ENCODE measurements around the gene DNAJC1.

DNAJC1 gene

GRCh38 chr10:22010973-22011408, 7.5 kb upstream of the DNAJC1 start:
- FAIRE-seq: no peak
- no peak for DNase-seq (ENCODE audit: insufficient read length, low spot score)

GRCh38 chr10:22010539-22010938, 7.0 kb upstream of the DNAJC1 start:
- DNase-seq (ENCODE audit: insufficient read length, low spot score) (no peak), FAIRE-seq (no peak)

- FAIRE-seq (no peak), DNase-seq (ENCODE audit: insufficient read length, low spot score) (no peak)
Measured at GRCh38 chr10:22006379-22006884, 2.9 kb upstream of the DNAJC1 start.

- no peak for FAIRE-seq
- DNase-seq (ENCODE audit: insufficient read length, low spot score): no peak
Measured at GRCh38 chr10:22005763-22006162, 2.2 kb upstream of the DNAJC1 start.

DNA sequence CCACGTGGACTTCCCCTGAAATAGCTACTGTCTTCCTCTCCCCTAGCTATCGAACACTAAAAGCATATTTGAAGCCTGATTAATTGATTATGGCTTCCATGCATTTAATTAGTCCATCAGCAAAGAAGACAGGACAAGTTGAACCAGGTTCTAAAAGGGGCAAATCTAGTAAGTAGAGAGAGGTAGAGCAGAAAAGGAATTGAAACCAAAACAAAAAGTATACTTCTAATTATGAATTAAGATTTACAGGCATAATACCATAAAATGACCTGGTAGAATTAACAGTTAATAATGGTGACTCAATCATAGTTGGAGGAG, 393 bp upstream of the DNAJC1 start:
- no peak for FAIRE-seq
- no peak for DNase-seq (ENCODE audit: insufficient read length, low spot score)

- FAIRE-seq (no peak), DNase-seq (ENCODE audit: insufficient read length, low spot score) (peak; percentile 15)
Measured at GRCh38 chr10:22002591-22003176, 846 bp downstream of the DNAJC1 start.

GRCh38 chr10:21995557-21995956, 8.0 kb downstream of the DNAJC1 start:
- no peak for FAIRE-seq
- DNase-seq (ENCODE audit: insufficient read length, low spot score): no peak

DNA sequence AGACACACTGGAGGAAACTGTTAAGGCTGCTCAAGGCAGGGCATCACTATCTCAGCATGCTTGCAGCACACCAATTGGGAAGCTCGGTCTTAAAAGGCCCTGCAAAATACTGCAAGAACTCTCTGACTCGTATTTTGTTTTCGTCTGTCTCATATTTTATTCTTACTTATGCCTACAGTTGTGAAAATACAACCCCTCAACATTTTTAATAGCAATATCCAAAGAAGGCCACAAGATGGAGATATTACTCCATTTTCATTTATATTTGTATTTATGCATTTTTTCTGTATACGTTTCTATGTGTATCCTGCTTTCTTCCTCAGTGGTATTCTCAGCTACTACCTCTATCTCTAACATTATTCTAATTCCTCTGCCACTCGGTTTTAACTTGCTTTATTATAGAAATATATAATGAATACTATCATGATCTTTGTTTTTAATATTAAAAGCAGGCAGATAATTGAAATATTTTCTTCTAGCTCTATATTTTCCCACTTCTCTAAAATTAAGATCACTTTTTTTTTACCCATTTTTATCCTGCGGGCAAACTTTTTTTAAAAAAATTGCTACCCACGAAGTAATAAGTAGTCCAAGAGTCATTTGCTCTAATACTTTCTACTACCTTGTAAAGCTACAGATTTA, 10.0 kb downstream of the DNAJC1 start:
- FAIRE-seq (no peak), DNase-seq (ENCODE audit: insufficient read length, low spot score) (no peak)

DNA sequence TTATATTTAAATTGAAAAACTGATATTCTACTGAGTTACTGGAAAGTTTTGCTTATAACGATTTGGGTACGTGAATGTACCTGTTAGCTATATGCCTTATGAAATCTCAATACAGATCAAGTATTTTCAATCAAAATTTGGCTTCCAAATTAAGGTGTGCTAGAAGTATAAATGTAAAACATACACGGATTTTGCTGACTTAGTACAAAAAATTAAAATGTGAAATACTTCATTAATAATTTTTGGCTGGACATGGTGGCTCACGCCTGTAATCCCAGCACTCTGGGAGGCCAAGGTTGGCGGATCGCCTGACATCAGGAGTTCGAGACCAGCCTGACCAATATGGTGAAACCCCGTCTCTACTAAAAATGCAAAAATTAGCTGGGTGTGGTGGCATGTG, 11.7 kb downstream of the DNAJC1 start:
- FAIRE-seq (no peak), DNase-seq (ENCODE audit: insufficient read length, low spot score) (no peak)

- DNase-seq (ENCODE audit: insufficient read length, low spot score): no peak
- no peak for FAIRE-seq
Measured at GRCh38 chr10:21990449-21990848, 13.1 kb downstream of the DNAJC1 start.

- DNase-seq (ENCODE audit: insufficient read length, low spot score) (peak; percentile 28), FAIRE-seq (no peak)
Measured at GRCh38 chr10:21989453-21990154, 13.9 kb downstream of the DNAJC1 start.

DNA sequence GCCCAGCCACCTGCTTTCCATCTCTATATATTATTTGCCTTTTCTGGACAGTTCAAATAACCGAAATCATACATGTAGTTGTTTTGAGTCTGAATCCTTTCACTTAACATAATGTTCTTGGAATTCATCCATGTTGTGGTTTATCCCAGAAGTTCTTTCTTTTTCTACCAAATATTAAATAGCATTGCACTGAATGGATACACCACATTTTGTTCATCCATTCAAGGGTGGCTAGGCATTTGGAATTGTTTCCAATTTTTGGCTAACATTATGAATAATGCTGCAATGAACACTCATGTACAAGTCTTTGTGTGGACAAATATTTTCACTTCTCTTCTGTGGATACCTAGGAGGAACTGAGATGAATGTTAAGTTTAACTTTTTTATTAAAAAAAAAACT, 18.0 kb downstream of the DNAJC1 start:
- DNase-seq (ENCODE audit: insufficient read length, low spot score) (no peak), FAIRE-seq (no peak)

DNA sequence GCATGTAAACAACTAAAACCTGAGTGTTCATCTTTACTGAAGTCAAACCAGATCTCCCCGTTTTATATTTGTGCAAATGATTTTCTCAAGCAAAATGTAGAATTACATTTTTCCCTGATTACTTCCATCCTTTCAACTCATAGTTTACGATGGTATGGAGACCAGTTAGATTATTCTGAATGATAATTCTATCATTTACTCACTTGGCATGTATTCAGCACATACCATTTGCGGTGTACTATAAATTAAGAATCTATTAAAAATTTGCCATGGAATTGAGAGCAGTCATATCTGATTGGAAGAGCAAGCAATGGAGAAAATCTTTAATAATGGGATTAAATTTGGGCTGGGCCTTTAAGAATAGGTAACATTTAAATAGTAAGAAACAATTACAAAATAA, 22.4 kb downstream of the DNAJC1 start:
- no peak for DNase-seq (ENCODE audit: insufficient read length, low spot score)
- FAIRE-seq: no peak

GRCh38 chr10:21980691-21981090, 22.8 kb downstream of the DNAJC1 start:
- DNase-seq (ENCODE audit: insufficient read length, low spot score) (no peak), FAIRE-seq (no peak)

DNA sequence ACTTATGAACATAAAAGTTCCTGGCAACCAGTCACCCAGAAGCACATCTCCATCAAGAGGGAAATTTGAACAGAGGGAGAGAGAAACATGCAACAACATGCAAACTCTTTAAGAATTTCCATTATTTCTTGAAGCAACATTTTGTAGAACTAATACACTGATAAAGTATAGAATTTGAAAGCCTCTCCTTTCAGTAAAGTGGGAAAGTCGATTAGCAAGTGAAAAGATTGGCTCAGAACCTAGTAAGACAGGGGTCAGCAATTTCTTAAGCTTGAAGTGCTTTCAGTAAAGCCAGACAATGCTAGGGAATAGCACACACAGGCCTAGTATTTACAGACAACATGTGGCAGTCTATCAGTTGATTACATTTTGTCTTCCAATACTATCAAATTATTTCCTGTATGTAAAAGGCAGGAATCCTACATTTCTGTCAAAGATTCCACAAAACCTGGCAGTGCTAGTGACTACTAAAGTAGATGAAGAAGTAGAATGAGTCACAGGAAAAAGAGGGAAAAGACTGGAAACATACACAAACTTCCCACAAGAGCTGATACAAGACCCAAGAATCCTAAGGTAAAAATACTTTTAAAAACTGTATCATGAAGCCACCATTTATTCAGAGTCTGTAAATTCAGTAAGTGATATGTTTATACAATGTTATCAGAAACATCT, 25.2 kb downstream of the DNAJC1 start:
- DNase-seq (ENCODE audit: insufficient read length, low spot score) (no peak), FAIRE-seq (no peak)

DNA sequence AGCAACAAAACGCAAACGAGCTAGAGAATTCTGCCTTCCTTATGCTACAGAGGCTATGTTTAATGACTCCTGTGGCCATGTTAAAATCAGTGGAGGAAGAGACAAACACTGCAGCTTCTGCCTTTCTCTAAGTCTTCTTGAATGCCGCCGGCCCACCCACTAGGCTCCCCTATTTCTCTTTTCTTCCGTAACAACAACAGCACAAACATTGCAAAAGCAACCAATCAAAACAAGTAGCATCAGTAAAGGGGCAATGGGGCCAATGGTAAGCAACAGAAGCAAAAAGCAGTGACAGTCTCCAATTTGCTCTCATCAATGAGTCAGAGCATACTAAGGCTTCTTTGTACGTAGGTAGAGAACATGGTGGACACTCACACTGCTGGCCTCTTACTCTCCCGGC, 26.8 kb downstream of the DNAJC1 start:
- FAIRE-seq: no peak

GRCh38 chr10:21976280-21976679, 27.2 kb downstream of the DNAJC1 start:
- no peak for DNase-seq (ENCODE audit: insufficient read length, low spot score)
- no peak for FAIRE-seq

More for the DNA sequence above, 26.8 kb downstream of the DNAJC1 start:
- DNase-seq (ENCODE audit: insufficient read length, low spot score): no peak

DNA sequence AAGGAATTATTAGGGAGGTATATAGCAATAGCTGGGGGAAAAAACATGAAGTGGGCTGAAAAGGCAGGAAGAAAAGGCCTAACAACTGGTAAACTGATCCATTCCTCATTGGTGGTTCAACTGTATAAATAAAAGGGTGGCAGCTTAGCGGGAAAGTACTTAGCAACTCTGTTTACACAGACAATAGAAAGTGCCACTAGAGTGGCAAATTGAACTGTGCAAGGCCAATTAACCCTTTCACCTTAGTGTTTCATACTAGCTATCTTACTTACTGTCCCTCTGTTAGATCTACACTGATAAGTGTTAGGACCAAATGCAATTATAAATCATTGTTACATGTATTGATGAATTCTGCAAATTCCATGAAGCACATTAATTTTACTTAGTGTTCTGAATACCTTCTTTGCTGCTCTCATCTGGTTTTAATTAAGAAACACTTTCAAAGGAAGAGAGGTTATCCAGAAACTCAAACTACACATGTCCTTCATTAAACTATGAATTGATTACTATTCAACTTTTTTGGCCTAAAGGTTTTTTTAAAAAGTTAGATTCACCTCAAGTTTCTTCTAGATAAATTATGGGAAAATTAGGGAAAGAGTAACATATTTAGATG, 28.0 kb downstream of the DNAJC1 start:
- no peak for DNase-seq (ENCODE audit: insufficient read length, low spot score)

GRCh38 chr10:21972584-21972983, 30.9 kb downstream of the DNAJC1 start:
- no peak for FAIRE-seq
- DNase-seq (ENCODE audit: insufficient read length, low spot score): no peak

More for the DNA sequence above, 28.0 kb downstream of the DNAJC1 start:
- FAIRE-seq: no peak

DNA sequence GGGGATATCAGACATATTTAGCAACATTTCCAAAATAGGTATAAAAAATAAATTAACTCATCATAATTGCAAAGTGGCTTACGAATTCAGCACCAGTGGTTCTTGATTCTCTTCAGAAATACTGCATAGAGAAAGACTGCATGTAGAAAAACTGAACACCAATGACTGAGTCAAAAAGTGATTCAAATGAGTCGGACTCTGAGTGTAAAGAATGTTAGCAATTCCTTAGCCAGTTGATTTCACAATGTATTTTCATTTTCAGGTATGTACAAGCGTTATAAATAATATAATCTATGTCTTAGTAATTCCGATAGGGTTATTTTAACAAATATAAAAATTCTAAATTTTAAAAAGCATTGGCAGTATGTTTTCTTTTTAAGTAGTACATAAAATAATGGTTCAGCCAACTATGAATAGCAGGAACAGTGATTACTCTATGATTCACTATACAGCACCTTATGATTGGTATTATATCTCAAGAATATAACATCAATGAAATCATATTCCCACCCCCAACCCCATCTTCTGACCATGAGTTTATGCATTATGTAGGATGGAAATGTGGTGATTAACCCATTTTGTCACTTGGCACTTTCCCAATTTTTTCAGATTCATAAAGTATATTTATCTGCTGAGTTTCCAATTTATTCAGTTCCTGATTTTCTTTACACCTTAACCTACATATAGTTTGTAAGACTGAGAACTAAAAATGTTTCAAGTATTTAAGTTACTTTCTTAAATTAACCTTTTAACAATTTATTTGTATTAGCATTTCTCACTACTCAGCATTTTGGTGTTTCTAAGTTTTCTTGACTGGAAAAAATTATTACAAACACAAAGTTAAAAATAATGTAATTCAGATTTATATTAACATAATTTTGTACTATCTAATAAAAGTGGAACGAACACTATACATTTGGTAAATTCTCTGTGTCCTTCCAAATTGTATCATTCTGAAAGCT, 33.9 kb downstream of the DNAJC1 start:
- DNase-seq (ENCODE audit: insufficient read length, low spot score) (no peak), FAIRE-seq (no peak)

Data from HTR-8/SVneo (cell line).